Activated CD8-positive, alpha-beta memory T cell treated with anti-CD3 and anti-CD28 coated beads, Interleukin-2, amount 10 ng/mL, durations not matched to agents 7 days and 5 days (primary cell): ENCODE results near the gene CDK5RAP1. TPM values are rescaled to one million over a fixed set of nuclear protein-coding genes. Genes with fewer than 3 reads are reported as not detected.
"Not testable (repeated sequence)": the region's sequence is repeated elsewhere in the genome, so short reads cannot be mapped to it uniquely, and the experiment has no call there.

Experiments
- ATAC-seq: fragments of 150-1000 bp; cut with Tn5 transposase; one replicate; pipeline ENCODE4 v1.10.0; 2021; ENCODE audit warnings: moderate library complexity
- CTCF ChIA-PET: fragments of 350-600 bp; sonication (Branson Sonifier 250); formaldehyde crosslinking; loops from one replicate; lab custom pipeline; 2021; ENCODE audit warnings: antibody characterized with exemption; lab: Charles Lee
- DNase-seq: peaks from one replicate; pipeline ENCODE4 v3.0.0-alpha.2; 2020
- H3K27ac Mint-ChIP-seq: one replicate; pipeline ENCODE4 v1.8.0; 2021; ENCODE audit warnings: mild to moderate bottlenecking, mixed read lengths
- H3K27me3 Mint-ChIP-seq: one replicate; pipeline ENCODE4 v1.8.0; 2021; ENCODE audit warnings: mixed read lengths
- H3K36me3 Mint-ChIP-seq: one replicate; pipeline ENCODE4 v1.8.0; 2021; ENCODE audit warnings: mild to moderate bottlenecking, mixed read lengths
- H3K4me1 Mint-ChIP-seq: one replicate; pipeline ENCODE4 v1.8.0; 2021; ENCODE audit warnings: mixed read lengths
- H3K4me3 Mint-ChIP-seq: one replicate; pipeline ENCODE4 v1.8.0; 2021; ENCODE audit warnings: mild to moderate bottlenecking, moderate library complexity, mixed read lengths
- H3K9me3 Mint-ChIP-seq: one replicate; pipeline ENCODE4 v1.8.0; 2022; ENCODE audit warnings: low read depth, mixed read lengths
- total RNA-seq, 2 experiments: library from RNA; stranded (reverse); gene quantifications; one replicate each; pipeline ENCODE4 v1.2.3, GENCODE V29; 2021

CDK5RAP1 gene
- total RNA-seq, 2 experiments from 2014 or later = 42.0 to 43.3 TPM

GRCh38 chr20:33410081-33410742, 8.9 kb upstream of the CDK5RAP1 start:
- no peak for ATAC-seq
- Mint-ChIP-seq H3K9me3 (no peaks in the 10 kb centered on the region), H3K36me3 (peaks cover 16% of the 10 kb centered on the region), H3K4me1 (peaks cover 2% of the 10 kb centered on the region), H3K4me3 (no peak overlapping the region), H3K27me3 (no peaks in the 10 kb centered on the region), H3K27ac (no peak overlapping the region)
- DNase-seq = no peak
- CTCF ChIA-PET = no interaction called here

- Mint-ChIP-seq H3K4me1 (peaks cover 5% of the 10 kb centered on the region), H3K36me3 (peaks cover 23% of the 10 kb centered on the region), H3K27ac (no peak overlapping the region), H3K9me3 (no peaks in the 10 kb centered on the region), H3K27me3 (no peaks in the 10 kb centered on the region), H3K4me3 (no peak overlapping the region)
- ATAC-seq (no peak), DNase-seq (no peak)
- CTCF ChIA-PET = no interaction called here
These were observed 7.7 kb upstream of the CDK5RAP1 start for GRCh38 chr20:33408716-33409654.

- no peaks in the 10 kb centered on the region for H3K27me3 Mint-ChIP-seq
- H3K36me3 Mint-ChIP-seq = peaks cover 25% of the 10 kb centered on the region
- CTCF ChIA-PET = no interaction called here
- no peak for ATAC-seq
- DNase-seq = no peak
- H3K27ac Mint-ChIP-seq = no peak overlapping the region
- H3K4me3 Mint-ChIP-seq = no peak overlapping the region
- H3K9me3 Mint-ChIP-seq = no peaks in the 10 kb centered on the region
- H3K4me1 Mint-ChIP-seq = peaks cover 5% of the 10 kb centered on the region
These were observed 7.0 kb upstream of the CDK5RAP1 start for GRCh38 chr20:33408313-33408712.

- H3K27ac Mint-ChIP-seq = no peak overlapping the region
- H3K4me1 Mint-ChIP-seq = peaks cover 5% of the 10 kb centered on the region
- no peaks in the 10 kb centered on the region for H3K27me3 Mint-ChIP-seq
- no peak overlapping the region for H3K4me3 Mint-ChIP-seq
- DNase-seq (no peak), ATAC-seq (no peak)
- peaks cover 25% of the 10 kb centered on the region for H3K36me3 Mint-ChIP-seq
- H3K9me3 Mint-ChIP-seq = no peaks in the 10 kb centered on the region
- CTCF ChIA-PET = no interaction called here
These were observed 6.5 kb upstream of the CDK5RAP1 start for GRCh38 chr20:33407796-33408195.

GRCh38 chr20:33407251-33407650, 5.9 kb upstream of the CDK5RAP1 start:
- CTCF ChIA-PET = no interaction called here
- H3K36me3 Mint-ChIP-seq = peaks cover 25% of the 10 kb centered on the region
- ATAC-seq (no peak), DNase-seq (no peak)
- H3K4me1 Mint-ChIP-seq = peaks cover 9% of the 10 kb centered on the region
- no peaks in the 10 kb centered on the region for H3K27me3 Mint-ChIP-seq
- H3K27ac Mint-ChIP-seq = no peak overlapping the region
- H3K4me3 Mint-ChIP-seq = no peak overlapping the region
- no peaks in the 10 kb centered on the region for H3K9me3 Mint-ChIP-seq

GRCh38 chr20:33404281-33404680, 3.0 kb upstream of the CDK5RAP1 start:
- Mint-ChIP-seq H3K9me3 (no peaks in the 10 kb centered on the region), H3K36me3 (peaks cover 23% of the 10 kb centered on the region), H3K27ac (no peak overlapping the region), H3K27me3 (no peaks in the 10 kb centered on the region), H3K4me3 (no peak overlapping the region), H3K4me1 (peaks cover 27% of the 10 kb centered on the region)
- no peak for DNase-seq
- CTCF ChIA-PET = interaction anchor here (0.6 to 0.8 kb wide), 2 partner anchors 13 to 37 kb away, joined by 3 read pairs; no protein-coding TSS in a partner anchor
- ATAC-seq = no peak

- no peaks in the 10 kb centered on the region for H3K27me3 Mint-ChIP-seq
- H3K27ac Mint-ChIP-seq = peak overlapping the region; percentile 87
- DNase-seq (no peak), ATAC-seq (no peak)
- peaks cover 15% of the 10 kb centered on the region for H3K36me3 Mint-ChIP-seq
- peak overlapping the region; percentile 86 for H3K4me3 Mint-ChIP-seq
- CTCF ChIA-PET = interaction anchor here (0.6 to 1.7 kb wide), 9 partner anchors 10 to 1188 kb away, joined by 3 to 5 read pairs (median 4); partner anchors contain the start of gene CBFA2T2
- H3K4me1 Mint-ChIP-seq = peaks cover 31% of the 10 kb centered on the region
- H3K9me3 Mint-ChIP-seq = no peaks in the 10 kb centered on the region
These were observed 626 bp upstream of the CDK5RAP1 start for GRCh38 chr20:33401921-33402369.

GRCh38 chr20:33400812-33401183, 521 bp downstream of the CDK5RAP1 start:
- Mint-ChIP-seq H3K27ac (peak overlapping the region; percentile 87), H3K4me3 (peak overlapping the region; percentile 86), H3K27me3 (no peaks in the 10 kb centered on the region), H3K4me1 (peaks cover 31% of the 10 kb centered on the region), H3K36me3 (peaks cover 15% of the 10 kb centered on the region), H3K9me3 (no peaks in the 10 kb centered on the region)
- DNase-seq (no peak), ATAC-seq (peak; percentile 47)
- CTCF ChIA-PET = interaction anchor here (0.9 to 1.7 kb wide), 7 partner anchors 9 to 285 kb away, joined by 3 to 5 read pairs (median 4); partner anchors contain the start of gene SNTA1

GRCh38 chr20:33399924-33400323, 1.4 kb downstream of the CDK5RAP1 start:
- ATAC-seq = no peak

GRCh38 chr20:33394718-33395117, 6.6 kb downstream of the CDK5RAP1 start:
- H3K4me3 Mint-ChIP-seq = no peak overlapping the region
- H3K36me3 Mint-ChIP-seq = peaks cover 28% of the 10 kb centered on the region
- no peaks in the 10 kb centered on the region for H3K27me3 Mint-ChIP-seq
- DNase-seq = no peak
- peaks cover 9% of the 10 kb centered on the region for H3K4me1 Mint-ChIP-seq
- no peaks in the 10 kb centered on the region for H3K9me3 Mint-ChIP-seq
- CTCF ChIA-PET = no interaction called here
- H3K27ac Mint-ChIP-seq = no peak overlapping the region
- no peak for ATAC-seq

More at GRCh38 chr20:33399924-33400323, 1.4 kb downstream of the CDK5RAP1 start:
- H3K9me3 Mint-ChIP-seq = no peaks in the 10 kb centered on the region
- H3K27me3 Mint-ChIP-seq = no peaks in the 10 kb centered on the region
- no peak overlapping the region for H3K27ac Mint-ChIP-seq
- DNase-seq = no peak
- H3K4me1 Mint-ChIP-seq = peaks cover 31% of the 10 kb centered on the region
- peak overlapping the region; percentile 86 for H3K4me3 Mint-ChIP-seq
- H3K36me3 Mint-ChIP-seq = peaks cover 12% of the 10 kb centered on the region
- CTCF ChIA-PET = interaction anchor here (1.0 to 1.3 kb wide), 4 partner anchors 35 to 268 kb away, joined by 3 to 5 read pairs (median 4); partner anchors contain the start of gene SNTA1

- H3K36me3 Mint-ChIP-seq = peaks cover 31% of the 10 kb centered on the region
- ATAC-seq (no peak), DNase-seq (no peak)
- no peak overlapping the region for H3K4me3 Mint-ChIP-seq
- no peaks in the 10 kb centered on the region for H3K9me3 Mint-ChIP-seq
- CTCF ChIA-PET = interaction anchor here (0.8 kb wide), 1 partner anchor 65 kb away, joined by 3 read pairs; no protein-coding TSS in a partner anchor
- no peaks in the 10 kb centered on the region for H3K27me3 Mint-ChIP-seq
- H3K4me1 Mint-ChIP-seq = peaks cover 4% of the 10 kb centered on the region
- no peak overlapping the region for H3K27ac Mint-ChIP-seq
These were observed 7.7 kb downstream of the CDK5RAP1 start for GRCh38 chr20:33393609-33394008.

- no peak overlapping the region for H3K4me3 Mint-ChIP-seq
- DNase-seq (no peak), ATAC-seq (no peak)
- no peaks in the 10 kb centered on the region for H3K4me1 Mint-ChIP-seq
- no peaks in the 10 kb centered on the region for H3K27me3 Mint-ChIP-seq
- H3K9me3 Mint-ChIP-seq = no peaks in the 10 kb centered on the region
- CTCF ChIA-PET = interaction anchor here (0.9 kb wide), 1 partner anchor 10 kb away, joined by 4 read pairs; the partner anchor contains the start of gene CDK5RAP1
- H3K36me3 Mint-ChIP-seq = peaks cover 33% of the 10 kb centered on the region
- no peak overlapping the region for H3K27ac Mint-ChIP-seq
These were observed 9.4 kb downstream of the CDK5RAP1 start for GRCh38 chr20:33391722-33392415.

- H3K9me3 Mint-ChIP-seq, H3K27me3 Mint-ChIP-seq, CTCF ChIA-PET, ATAC-seq, H3K4me1 Mint-ChIP-seq, DNase-seq, H3K27ac Mint-ChIP-seq, H3K4me3 Mint-ChIP-seq: not testable (repeated sequence)
- H3K36me3 Mint-ChIP-seq = peaks cover 30% of the 10 kb centered on the region
These were observed 12.0 kb downstream of the CDK5RAP1 start for GRCh38 chr20:33389326-33389725.
